ENCODE results near the gene B3GALNT2.
"Not testable (repeated sequence)": the region's sequence is repeated elsewhere in the genome, so short reads cannot be mapped to it uniquely, and the experiment has no call there.

B3GALNT2 gene

DNA sequence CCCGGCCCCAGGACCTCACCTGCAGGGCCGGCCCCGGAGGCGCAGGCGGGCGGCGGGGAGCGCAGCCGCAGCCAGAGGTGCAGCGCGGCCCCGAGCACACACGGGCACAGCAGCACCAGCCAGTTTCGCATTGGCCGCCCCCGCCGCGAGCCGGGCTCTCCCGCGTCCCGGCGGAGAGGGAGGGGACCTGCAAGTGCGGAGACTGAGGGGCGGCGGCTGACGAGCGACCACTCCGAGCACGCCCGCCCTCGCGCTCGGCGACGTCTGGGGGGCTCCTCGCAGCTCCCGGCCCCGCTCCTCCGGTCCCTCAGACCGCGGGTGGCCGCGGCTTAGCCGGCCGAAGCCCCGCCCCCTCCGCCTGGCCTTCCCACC lies at the start of gene B3GALNT2:
B3GALNT2 (minus strand) TSS at position 331 of the 372 bp plus-strand sequence; CDS start at position 131, 200 bp downstream.
- Histone ChIP-seq H3K36me3 (replicated peaks) (no peaks in the 10 kb centered on the region), H3K27me3 (replicated peaks) (no peaks in the 10 kb centered on the region), H3K4me3 (ENCODE audit: low read depth, low read length) (peak within 1 kb of the TSS; percentile 77), H3K27ac (peak within 1 kb of the TSS; percentile 93)
- in situ Hi-C loops (cut with HindIII; ENCODE audit: low pct_ligation_motif_present, low sequenced_read_pairs), result no loop called here
- no peak for TF ChIP-seq CTCF (IDR thresholded peaks at IDR 0.05; ENCODE audit: low read depth, low read length, missing control alignments)
- DNase-seq, result no peak

GRCh38 chr1:235553112-235553551 lies 48.9 kb upstream of the B3GALNT2 start:
- Histone ChIP-seq H3K36me3 (replicated peaks) (no peaks in the 10 kb centered on the region), H3K4me3 (ENCODE audit: low read depth, low read length) (no peak overlapping the region), H3K27me3 (replicated peaks) (no peaks in the 10 kb centered on the region), H3K27ac (no peak overlapping the region)
- no peak for DNase-seq
- no peak for TF ChIP-seq CTCF (IDR thresholded peaks at IDR 0.05; ENCODE audit: low read depth, low read length, missing control alignments)
- in situ Hi-C loops (cut with HindIII; ENCODE audit: low pct_ligation_motif_present, low sequenced_read_pairs), result no loop called here

GRCh38 chr1:235552146-235552716 lies 48.0 kb upstream of the B3GALNT2 start:
- Histone ChIP-seq H3K27ac (no peak overlapping the region), H3K27me3 (replicated peaks) (no peaks in the 10 kb centered on the region), H3K36me3 (replicated peaks) (no peaks in the 10 kb centered on the region), H3K4me3 (ENCODE audit: low read depth, low read length) (no peak overlapping the region)
- in situ Hi-C loops (cut with HindIII; ENCODE audit: low pct_ligation_motif_present, low sequenced_read_pairs), result no loop called here
- TF ChIP-seq CTCF (IDR thresholded peaks at IDR 0.05; ENCODE audit: low read depth, low read length, missing control alignments), result no peak
- no peak for DNase-seq

GRCh38 chr1:235549351-235550139 lies 45.3 kb upstream of the B3GALNT2 start:
- Histone ChIP-seq H3K27ac (no peak overlapping the region), H3K36me3 (replicated peaks) (no peaks in the 10 kb centered on the region), H3K27me3 (replicated peaks) (no peaks in the 10 kb centered on the region), H3K4me3 (ENCODE audit: low read depth, low read length) (no peak overlapping the region)
- in situ Hi-C loops (cut with HindIII; ENCODE audit: low pct_ligation_motif_present, low sequenced_read_pairs), result no loop called here
- no peak for TF ChIP-seq CTCF (IDR thresholded peaks at IDR 0.05; ENCODE audit: low read depth, low read length, missing control alignments)
- DNase-seq, result no peak

GRCh38 chr1:235546369-235547155 lies 42.3 kb upstream of the B3GALNT2 start:
- in situ Hi-C loops (cut with HindIII; ENCODE audit: low pct_ligation_motif_present, low sequenced_read_pairs); H3K27me3 ChIP-seq (replicated peaks); H3K36me3 ChIP-seq (replicated peaks); H3K4me3 ChIP-seq (ENCODE audit: low read depth, low read length); H3K27ac ChIP-seq: not testable (repeated sequence)
- peak; percentile 44 for DNase-seq
- TF ChIP-seq CTCF (IDR thresholded peaks at IDR 0.05; ENCODE audit: low read depth, low read length, missing control alignments), result peak; percentile 6

All from brain microvascular endothelial cell (primary cell).